Measurements from ENCODE around the gene SAMD1. TPM values are rescaled to one million over a fixed set of nuclear protein-coding genes. Genes with fewer than 3 reads are reported as not detected.
A peak's percentile ranks its signal among the peaks of the same experiment; 100 is the strongest.

Gene SAMD1
- total and polyA plus RNA-seq, 10 donors, result 19.6 to 36.8 (median 30.5) TPM

DNA sequence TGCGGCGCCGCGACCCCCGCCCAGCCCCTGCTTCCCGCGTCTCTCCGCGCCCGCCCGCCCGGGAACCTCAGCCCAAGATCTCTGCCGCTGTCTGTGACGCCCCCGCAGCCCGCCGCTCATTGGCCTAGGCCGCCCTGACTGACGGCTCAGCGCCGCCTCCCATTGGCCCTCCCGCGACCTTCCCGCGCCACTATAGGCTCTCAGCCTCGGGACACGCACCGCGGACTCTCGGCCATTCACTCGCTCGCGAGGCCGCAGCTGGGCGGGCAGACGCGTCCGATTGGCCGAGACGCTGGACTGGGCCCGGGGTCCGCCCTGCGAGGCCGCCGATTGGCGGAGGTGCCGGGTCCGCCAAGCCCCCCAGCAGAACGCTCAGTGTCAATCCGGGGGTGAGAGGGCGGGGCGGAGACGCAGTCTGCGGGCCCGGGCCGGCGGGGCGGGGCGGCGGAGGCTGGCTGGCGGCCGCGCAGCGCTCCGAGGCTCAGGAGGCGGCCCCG lies 27.2 kb upstream of the SAMD1 start, which contains the start of gene PRKACA:
Gene PRKACA, minus strand, starts transcription at position 95 of the 497 bp plus-strand sequence. CDS start 215 bp downstream, outside the sequence.
- H3K4me1 ChIP-seq, result peaks cover 32 to 82% (median 67%) of the 10 kb centered on the region in 6 donors
- no peaks in the 10 kb centered on the region for H3K36me3 ChIP-seq
- 0 to 1% (median 1%) methylated on average over 16 to 67 of the region's 67 CpGs for WGBS, 5 donors
- H3K9me3 ChIP-seq, result no peaks in the 10 kb centered on the region
- H3K27ac ChIP-seq, result peak within 1 kb of the TSS; percentile 90 to 99 (median 96)
- peak within 1 kb of the TSS; percentile 71 to 95 (median 86) for H3K4me3 ChIP-seq
- peak; percentile 100 for DNase-seq
- H3K27me3 ChIP-seq (replicated peaks in 1 of 7), result no peaks in the 10 kb centered on the region
- peak; percentile 75 to 89 (median 84) for TF ChIP-seq POLR2AphosphoS5 (IDR thresholded peaks at IDR 0.05)
- no peak for TF ChIP-seq POLR2A (IDR thresholded peaks at IDR 0.05)
- TF ChIP-seq, protein P1, sequence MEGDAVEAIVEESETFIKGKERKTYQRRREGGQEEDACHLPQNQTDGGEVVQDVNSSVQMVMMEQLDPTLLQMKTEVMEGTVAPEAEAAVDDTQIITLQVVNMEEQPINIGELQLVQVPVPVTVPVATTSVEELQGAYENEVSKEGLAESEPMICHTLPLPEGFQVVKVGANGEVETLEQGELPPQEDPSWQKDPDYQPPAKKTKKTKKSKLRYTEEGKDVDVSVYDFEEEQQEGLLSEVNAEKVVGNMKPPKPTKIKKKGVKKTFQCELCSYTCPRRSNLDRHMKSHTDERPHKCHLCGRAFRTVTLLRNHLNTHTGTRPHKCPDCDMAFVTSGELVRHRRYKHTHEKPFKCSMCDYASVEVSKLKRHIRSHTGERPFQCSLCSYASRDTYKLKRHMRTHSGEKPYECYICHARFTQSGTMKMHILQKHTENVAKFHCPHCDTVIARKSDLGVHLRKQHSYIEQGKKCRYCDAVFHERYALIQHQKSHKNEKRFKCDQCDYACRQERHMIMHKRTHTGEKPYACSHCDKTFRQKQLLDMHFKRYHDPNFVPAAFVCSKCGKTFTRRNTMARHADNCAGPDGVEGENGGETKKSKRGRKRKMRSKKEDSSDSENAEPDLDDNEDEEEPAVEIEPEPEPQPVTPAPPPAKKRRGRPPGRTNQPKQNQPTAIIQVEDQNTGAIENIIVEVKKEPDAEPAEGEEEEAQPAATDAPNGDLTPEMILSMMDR (IDR thresholded peaks at IDR 0.05 in 8 of 11, conservative IDR thresholded peaks at IDR 0.05 in 3 of 11), result peak in 2 of 11 experiments; percentile 32 to 38
- intact Hi-C loops (cut with DNase I; ENCODE audit: low total_unique reads), result no loop called here

DNA sequence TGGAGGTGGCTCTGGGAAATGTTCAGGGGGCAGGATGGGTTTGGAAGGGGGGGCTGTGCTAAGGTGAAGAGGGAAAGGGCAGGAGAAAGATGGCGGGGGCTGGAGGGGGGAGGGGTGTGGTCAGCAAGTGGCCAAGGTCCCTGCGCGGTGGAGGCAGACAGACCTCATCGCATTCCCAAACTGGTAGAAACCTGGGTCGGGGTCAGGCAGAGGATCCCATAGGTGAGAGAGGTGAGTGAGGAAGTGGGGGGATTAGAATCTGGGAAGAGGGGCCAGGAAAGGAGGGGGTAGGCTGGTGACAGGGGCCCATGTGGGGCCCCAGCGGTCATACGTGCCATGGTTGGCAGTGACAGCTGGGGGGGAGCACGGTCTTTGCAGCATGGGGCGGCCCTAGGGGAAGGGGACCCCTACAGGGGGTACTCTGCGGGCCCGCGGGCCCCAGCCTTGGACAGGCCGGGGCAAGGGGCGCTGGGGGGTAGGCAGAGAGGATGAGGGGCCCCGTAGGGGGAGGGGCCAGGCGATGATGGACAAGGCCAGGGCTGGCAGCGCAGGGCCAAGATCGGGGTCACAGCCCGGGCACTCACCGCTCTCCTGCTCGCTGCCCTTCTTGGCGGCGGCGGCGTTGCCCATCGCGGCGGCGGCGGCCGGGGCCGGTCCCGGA lies 26.5 kb upstream of the SAMD1 start:
- H3K27me3 ChIP-seq (replicated peaks in 1 of 7), result no peaks in the 10 kb centered on the region
- peak; percentile 91 for DNase-seq
- H3K36me3 ChIP-seq, result no peaks in the 10 kb centered on the region
- TF ChIP-seq, protein P1 (IDR thresholded peaks at IDR 0.05 in 8 of 11, conservative IDR thresholded peaks at IDR 0.05 in 3 of 11), result no peak
- TF ChIP-seq POLR2AphosphoS5 (IDR thresholded peaks at IDR 0.05) (no peak), POLR2A (IDR thresholded peaks at IDR 0.05) (no peak)
- WGBS, 5 donors, result 1 to 3% (median 2%) methylated on average over 15 to 33 of the region's 33 CpGs
- peak overlapping the region; percentile 71 to 95 (median 86) for H3K4me3 ChIP-seq
- H3K27ac ChIP-seq, result peak overlapping the region; percentile 68 to 99 (median 92)
- no peaks in the 10 kb centered on the region for H3K9me3 ChIP-seq
- intact Hi-C loops (cut with DNase I; ENCODE audit: low total_unique reads), result no loop called here
- peaks cover 38 to 89% (median 74%) of the 10 kb centered on the region in 6 donors for H3K4me1 ChIP-seq

DNA sequence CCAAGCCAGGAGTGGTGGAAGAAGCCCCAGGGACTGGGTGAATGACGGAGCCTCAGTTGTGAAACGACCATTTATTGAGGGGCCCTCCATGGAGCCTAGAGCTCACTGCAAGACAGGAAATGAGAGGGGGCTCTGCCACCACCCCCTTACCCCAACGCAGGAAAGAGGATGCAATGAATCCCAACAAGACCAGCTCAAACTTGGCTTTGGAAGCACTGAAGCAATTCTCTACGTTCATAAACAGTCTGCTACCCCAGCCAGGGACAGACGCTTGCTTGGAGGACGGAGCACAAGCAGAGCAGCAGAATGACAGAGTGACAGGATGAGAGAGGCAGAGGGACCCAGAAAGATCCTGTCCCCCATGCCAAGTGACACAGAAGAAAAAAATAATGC lies 26.0 kb upstream of the SAMD1 start:
- TF ChIP-seq, protein P1 (IDR thresholded peaks at IDR 0.05 in 8 of 11, conservative IDR thresholded peaks at IDR 0.05 in 3 of 11), result no peak
- TF ChIP-seq POLR2A (IDR thresholded peaks at IDR 0.05), result no peak
- TF ChIP-seq POLR2AphosphoS5 (IDR thresholded peaks at IDR 0.05), result no peak
- peaks cover 0 to 5% (median 0%) of the 10 kb centered on the region in 6 donors for H3K36me3 ChIP-seq
- H3K27me3 ChIP-seq (replicated peaks in 1 of 7), result no peaks in the 10 kb centered on the region
- H3K27ac ChIP-seq, result peak overlapping the region; percentile 39 to 99 (median 92)
- no peak for DNase-seq
- H3K9me3 ChIP-seq, result no peaks in the 10 kb centered on the region
- peak overlapping the region; percentile 71 to 95 (median 86) for H3K4me3 ChIP-seq
- peaks cover 38 to 92% (median 77%) of the 10 kb centered on the region in 6 donors for H3K4me1 ChIP-seq
- intact Hi-C loops (cut with DNase I; ENCODE audit: low total_unique reads), result no loop called here
- WGBS, 5 donors, result 8 to 29% (median 19%) methylated on average over 6 of the region's 6 CpGs

DNA sequence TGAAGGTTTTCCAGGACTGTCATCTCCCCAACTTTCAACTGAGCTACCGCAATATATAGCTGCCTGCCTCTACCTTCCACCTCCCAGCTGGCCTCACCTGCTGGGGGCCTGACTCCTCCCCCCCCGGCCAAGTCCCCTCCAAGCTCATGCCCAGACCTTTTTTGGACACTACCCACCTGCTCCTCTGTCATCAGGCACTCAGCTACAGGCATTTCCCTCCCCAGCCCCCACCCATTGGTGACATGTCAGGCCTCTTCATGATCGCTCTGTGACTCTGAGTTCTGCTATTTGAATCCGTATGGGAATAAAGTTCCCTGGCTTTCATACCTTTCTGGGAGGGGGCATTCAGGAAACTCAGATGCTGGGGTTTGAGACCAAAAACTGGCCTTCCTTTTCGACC lies 25.2 kb upstream of the SAMD1 start:
- no peaks in the 10 kb centered on the region for H3K27me3 ChIP-seq (replicated peaks in 1 of 7)
- peak overlapping the region in 4 of 8 donors; percentile 91 to 95 (median 93) for H3K4me3 ChIP-seq
- no peak for DNase-seq
- TF ChIP-seq, protein P1 (IDR thresholded peaks at IDR 0.05 in 8 of 11, conservative IDR thresholded peaks at IDR 0.05 in 3 of 11), result no peak
- no peak for TF ChIP-seq POLR2AphosphoS5 (IDR thresholded peaks at IDR 0.05)
- no peak for TF ChIP-seq POLR2A (IDR thresholded peaks at IDR 0.05)
- WGBS, 5 donors, result 54 to 84% (median 81%) methylated on average over 5 of the region's 5 CpGs
- intact Hi-C loops (cut with DNase I; ENCODE audit: low total_unique reads), result no loop called here
- H3K9me3 ChIP-seq, result no peaks in the 10 kb centered on the region
- peaks cover 0 to 7% (median 0%) of the 10 kb centered on the region in 6 donors for H3K36me3 ChIP-seq
- H3K27ac ChIP-seq, result peak overlapping the region in 7 of 8 donors; percentile 85 to 99 (median 93)
- H3K4me1 ChIP-seq, result peaks cover 38 to 91% (median 80%) of the 10 kb centered on the region in 6 donors
